Stimulated activated CD8-positive, alpha-beta memory T cell treated with anti-CD3 and anti-CD28 coated beads, Interleukin-15, amount 100 ng/mL, for 4 hours (primary cell): ENCODE data around the gene IZUMO4.
A peak's percentile ranks its signal among the peaks of the same experiment; 100 is the strongest.
"Not testable (repeated sequence)": the region's sequence is repeated elsewhere in the genome, so short reads cannot be mapped to it uniquely, and the experiment has no call there.

Source experiments
- DNase-seq, 2 donors: peaks; one replicate each; pipeline ENCODE4 v3.0.0-alpha.2; 2020; ENCODE audit warnings: low read depth in 2 of 2

Gene IZUMO4

DNA sequence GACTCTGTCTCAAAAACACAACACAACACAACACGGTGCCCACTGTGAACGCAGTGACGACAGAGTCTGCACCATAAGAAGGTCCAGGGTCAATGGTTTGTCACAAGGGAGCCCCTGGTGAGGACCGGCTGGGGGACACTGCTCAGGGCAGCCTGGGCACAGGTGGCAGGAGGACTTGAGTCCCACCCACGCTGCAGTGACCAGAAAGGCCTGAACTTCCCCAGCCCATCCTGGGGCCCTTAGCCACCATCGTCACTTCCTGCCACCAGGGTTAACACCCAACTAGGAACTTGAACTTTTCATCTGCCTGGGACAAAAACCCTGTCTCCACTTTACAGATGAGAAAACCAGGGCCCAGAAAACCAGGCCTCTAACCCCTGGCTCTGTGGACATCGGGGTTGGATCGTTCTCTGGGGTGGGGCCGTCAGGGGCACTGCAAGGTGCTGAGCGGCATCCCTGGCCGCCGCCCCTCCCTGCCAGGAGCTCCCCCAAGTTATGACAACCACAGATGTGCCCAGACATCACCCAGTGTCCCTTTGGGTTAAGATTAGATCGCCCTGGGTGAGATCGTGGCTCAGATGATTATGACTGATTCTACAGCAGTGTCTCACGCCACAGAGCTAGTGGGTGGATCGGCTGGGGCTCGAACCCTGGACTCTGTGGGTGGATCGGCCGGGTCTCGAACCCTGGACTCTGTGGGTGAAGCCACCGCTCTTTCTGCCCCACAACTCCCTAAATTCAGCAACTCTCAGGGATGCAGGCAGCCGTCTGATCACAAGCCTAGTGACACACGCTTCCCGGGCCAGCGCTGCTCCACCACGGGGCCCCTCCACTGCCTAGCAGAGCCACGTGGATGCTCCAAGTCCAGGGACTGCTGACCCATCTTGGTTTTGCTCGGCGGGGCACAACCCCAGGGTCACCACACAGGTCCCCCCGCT is 14.6 kb upstream of the IZUMO4 start:
- DNase-seq = no peak

DNA sequence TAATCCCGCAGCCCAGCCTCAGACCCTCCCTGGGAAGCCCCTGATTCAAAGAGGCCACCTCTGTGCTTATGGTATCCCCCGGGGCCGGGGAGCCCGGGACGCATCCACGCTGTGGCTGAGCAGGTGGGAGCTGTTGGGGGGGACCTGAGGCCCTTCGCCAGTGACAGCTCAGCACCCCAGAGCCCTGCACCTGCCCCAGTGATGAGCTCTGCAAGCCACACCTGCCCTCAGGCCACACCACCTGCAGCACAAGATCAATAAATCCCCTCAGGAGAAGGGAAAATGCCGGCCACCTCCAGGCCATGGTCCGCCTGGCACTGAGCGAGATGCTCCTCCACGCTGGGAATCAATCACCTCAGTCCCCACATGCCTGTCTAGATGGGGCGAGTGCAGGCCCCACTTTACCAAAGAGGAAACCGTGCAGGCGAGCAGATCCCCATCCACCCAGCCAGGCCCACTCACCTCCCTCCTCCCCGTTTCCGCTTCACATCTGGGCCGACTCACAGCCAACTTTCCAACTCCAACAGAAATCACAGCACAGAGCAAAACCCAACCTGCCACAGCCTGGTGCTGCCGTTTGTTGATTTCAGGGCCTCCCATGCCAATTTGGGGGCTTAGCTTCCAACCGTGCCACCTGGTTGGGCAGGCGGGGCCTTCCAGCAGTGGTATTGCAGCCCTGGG is 13.4 kb upstream of the IZUMO4 start:
- DNase-seq = peak in 1 of 2 donors; percentile 53

DNA sequence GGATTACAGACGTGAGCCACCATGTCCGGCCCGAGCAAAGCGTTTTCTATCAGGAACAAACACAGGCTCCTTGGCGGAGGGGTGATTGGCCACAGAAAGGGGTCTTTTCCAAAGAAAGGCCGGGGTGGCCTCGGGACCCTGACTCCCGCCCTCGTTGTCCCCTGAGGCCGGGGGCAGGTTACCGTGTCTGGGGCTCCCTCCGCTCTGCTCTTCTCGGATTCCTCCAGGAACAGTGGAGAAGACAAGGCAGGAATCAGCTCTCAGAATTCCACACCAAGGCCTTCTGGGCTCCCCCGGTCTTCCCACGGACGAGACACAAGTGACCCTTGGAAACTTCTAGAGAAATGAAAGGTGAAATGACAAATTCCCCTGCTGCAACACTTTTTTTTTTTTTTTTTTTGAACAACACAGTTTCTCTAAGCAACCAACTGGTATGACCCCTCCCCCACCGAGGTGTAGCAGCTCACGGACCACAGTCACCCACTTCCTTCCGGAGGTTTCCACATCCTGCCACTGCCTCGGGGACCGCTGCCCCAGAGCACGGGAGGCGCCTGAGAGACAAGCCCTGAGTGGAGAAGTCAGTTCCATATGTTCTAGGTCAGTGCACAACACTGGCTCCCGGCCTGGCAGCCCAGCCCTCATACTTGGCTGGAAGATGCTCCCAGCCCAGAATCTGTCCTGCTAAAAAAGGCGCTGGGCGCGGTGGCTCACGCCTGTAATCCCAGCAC is 11.6 kb upstream of the IZUMO4 start:
- peak; percentile 82 to 93 for DNase-seq

- not testable (repeated sequence) for DNase-seq
These were observed 9.8 kb upstream of the IZUMO4 start for GRCh38 chr19:2086695-2087620.

GRCh38 chr19:2087621-2088100 is 9.1 kb upstream of the IZUMO4 start:
- no peak for DNase-seq

- DNase-seq = no peak
These were observed 7.6 kb upstream of the IZUMO4 start for GRCh38 chr19:2089001-2089711.

GRCh38 chr19:2089727-2090053 is 7.0 kb upstream of the IZUMO4 start:
- no peak for DNase-seq

GRCh38 chr19:2091926-2092525 is 4.7 kb upstream of the IZUMO4 start:
- DNase-seq = not testable (repeated sequence)

DNA sequence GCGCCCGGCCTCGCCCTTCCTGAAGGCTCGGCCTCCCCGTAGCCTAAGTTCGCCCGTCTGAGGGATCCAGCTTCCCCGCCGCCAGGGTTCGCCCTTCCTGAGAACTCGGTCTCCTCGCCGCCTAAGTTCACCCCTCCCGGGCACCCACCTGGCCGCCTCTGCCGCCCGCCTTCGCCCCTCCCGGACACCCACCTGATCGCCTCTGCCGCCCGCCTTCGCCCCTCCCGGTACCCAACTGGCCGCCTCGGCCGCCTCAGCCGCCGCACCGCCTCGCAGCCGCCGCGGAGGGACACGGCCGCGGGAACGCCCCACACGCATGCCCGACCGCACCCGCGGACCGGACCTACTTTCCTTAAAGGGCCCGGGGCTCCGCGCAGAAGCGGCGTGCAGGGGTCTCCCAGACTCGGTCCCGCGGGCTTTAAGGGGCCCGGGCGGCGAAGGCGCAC is 658 bp upstream of the IZUMO4 start, which contains the start of gene MOB3A:
TSS of gene MOB3A (minus strand) at position 293 of the 446 bp plus-strand sequence. CDS start 17,766 bp downstream, outside the sequence.
- peak in 1 of 2 donors; percentile 76 for DNase-seq

GRCh38 chr19:2097203-2097885 is 629 bp downstream of the IZUMO4 start:
- DNase-seq = no peak

- no peak for DNase-seq
These were observed 1.2 kb downstream of the IZUMO4 start for GRCh38 chr19:2097886-2098327.

DNA sequence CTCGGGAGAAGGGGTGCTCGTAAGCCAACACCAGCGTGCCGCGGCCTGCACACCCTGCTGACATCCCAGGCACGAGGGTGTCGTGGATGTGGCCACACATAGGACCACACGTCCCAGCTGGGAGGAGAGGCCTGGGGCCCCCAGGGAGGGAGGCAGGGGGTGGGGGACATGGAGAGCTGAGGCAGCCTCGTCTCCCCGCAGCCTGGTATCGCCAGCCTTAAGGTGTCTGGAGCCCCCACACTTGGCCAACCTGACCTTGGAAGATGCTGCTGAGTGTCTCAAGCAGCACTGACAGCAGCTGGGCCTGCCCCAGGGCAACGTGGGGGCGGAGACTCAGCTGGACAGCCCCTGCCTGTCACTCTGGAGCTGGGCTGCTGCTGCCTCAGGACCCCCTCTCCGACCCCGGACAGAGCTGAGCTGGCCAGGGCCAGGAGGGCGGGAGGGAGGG is 2.4 kb downstream of the IZUMO4 start:
- no peak for DNase-seq

DNA sequence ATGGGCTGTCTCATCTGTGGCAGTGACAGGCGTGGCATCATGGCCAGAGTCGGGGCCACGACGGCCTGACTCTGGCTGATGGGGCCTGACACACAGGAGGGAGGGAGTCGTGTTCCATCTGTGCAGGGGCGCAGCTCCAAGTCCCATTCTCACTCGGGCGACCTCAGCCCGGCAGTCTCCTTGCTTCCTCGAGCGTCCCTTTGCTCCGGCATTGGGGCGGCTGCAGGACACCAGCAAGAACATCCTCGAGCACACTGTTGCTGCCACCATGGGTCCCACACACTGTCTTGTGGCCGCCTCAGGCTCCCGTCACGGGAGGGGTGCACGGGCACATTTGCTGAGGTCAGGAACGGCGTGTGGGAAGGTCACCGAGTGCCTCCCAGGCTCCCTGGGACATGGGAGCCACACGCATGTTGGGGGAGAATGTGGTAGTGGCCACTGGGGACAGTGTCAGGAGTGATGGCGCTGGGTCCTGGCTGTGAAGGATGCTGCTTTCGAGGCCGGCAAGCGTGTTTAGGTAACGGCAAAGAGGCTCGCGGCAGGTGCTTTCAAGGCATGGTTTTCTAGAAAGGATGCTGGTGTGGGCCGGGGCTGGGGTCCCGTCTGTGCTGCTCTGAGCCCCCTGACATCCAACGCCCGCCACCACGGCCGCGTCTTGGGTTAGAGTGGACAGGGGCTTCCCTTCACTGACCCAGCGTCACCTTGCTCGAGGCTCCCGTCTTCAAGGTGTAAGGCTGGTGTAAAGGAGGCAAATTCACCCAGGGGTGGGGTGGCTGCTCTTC is 3.4 kb downstream of the IZUMO4 start:
- DNase-seq = no peak

- no peak for DNase-seq
These were observed 4.0 kb downstream of the IZUMO4 start for GRCh38 chr19:2100719-2101061.

DNA sequence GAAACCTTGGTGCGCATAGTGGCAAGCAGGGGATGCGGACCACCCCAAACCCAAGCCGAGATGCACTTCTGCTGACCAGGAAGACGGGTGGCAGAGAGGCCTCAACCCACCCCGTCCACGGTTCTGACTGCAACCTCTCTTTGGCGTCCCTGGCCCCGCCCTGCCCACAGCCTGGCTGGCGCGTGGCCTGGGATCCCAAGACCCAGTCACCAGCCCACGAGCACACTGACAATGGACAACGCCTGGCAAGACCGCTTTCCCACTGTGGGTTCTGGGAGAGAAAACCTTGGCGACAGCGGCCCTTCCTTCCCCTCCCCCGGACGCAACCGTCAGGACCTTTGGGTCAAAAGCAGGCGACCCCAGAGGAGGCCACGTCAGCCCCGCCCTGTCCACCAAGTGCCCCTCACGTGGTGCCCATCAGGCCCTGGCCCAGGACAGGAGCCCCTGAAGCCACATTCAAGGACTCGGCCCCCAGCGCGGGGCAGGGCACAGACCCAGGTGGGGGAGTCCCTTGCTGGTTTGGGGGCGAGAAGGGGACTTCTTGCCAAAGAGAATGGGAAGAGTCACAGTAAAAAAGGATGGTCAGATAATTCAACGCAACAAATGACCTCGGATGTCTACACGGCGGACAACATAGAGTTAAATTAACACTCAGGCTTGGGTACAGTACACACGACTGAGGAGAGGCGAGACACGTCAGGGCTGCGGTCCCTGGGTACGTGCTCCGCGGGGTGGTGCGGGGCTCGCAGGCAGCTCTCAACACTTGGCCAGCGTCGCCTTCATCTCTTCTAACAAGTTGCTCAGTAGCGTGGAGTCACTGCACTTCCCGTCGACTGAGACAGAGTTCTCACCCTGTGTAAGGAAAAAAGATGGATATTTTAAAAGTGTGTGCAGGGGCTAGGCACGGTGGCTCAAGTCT is 5.0 kb downstream of the IZUMO4 start:
- DNase-seq = no peak

DNA sequence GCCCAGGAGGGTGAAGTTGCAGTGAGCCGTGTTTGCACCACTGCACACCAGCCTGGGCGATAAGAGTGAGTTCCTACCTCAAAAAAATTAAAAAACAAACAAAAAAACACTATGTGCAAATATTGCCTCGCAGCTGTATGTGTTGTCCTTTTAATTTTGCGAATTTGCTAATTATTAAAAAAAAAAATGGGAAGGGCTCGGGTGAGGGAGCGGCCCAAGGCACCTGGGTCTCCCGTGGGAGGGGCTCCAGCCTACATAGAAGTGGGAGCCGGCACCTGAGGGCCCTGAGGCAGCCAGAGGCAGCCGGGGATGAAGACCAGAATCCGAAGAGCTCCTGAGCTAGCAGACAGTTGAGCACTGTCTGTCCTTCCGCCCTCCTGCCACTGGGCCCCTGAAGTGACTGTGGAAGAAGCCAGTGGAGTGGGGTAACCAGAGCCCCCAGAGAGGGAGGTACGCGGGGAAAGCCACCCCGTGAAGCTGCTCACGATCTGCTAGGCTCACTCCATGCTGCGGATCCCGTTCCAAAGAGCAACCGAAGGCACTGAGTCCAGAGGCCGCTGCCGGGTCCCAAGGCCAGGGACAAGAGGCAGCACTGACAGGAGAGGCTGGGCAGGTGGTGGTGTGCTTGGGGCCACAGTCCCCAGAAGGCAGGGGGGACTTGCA is 6.5 kb downstream of the IZUMO4 start:
- no peak for DNase-seq
